Measurements from ENCODE around the gene KLF6.

DNA sequence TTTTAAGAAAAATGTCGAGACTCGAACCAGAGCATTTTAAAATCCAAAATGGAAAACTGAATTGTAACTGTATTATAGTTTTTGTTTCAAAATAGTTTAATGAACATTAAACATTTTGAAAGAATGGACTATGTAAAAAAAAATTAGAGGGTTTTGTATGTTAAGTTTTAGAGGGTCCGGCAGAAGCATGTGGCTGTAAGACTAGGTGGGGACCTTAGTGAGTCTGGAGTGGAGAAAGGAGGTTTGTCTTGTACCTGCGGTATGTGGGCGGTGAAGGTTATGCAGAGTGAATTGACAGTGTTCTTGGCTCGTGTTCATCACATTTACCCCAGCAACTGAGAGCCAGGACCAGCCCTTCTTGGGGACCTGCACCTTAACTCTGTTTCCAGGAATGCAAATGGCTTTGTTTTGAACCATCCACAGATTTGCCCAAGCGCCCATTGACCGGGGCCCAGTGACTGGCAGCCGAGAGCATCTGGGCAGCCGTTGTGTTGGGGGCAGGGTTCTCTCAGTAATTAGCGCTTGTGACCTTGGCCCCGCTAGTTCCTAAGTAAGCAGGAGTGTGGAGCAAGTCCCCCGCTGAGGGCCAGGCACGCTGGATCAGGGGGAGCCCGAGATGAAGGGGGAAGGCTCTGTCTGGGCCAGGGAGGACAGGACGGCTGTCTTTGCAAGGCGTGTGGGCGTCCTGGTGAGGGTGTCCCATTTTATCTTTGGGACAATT is 1.4 kb upstream of the KLF6 start:
- TF ChIP-seq GATA2 (IDR thresholded peaks at IDR 0.05; ENCODE audit: low read depth, low read length): no peak
- TF ChIP-seq GATA3 (IDR thresholded peaks at IDR 0.05; ENCODE audit: low read depth, low read length): no peak
